Urinary bladder (tissue), 4 donors: ENCODE data around the gene FKBP9. TPM values are rescaled to one million over a fixed set of nuclear protein-coding genes. Genes with fewer than 3 reads are reported as not detected.
"Not testable (repeated sequence)": the region's sequence is repeated elsewhere in the genome, so short reads cannot be mapped to it uniquely, and the experiment has no call there.

Experiments
- DNase-seq: peaks from one replicate; pipeline ENCODE4 v3.0.0-alpha.2; 2015; ENCODE audit errors: extremely low spot score
- H3K27ac ChIP-seq: one replicate; pipeline ENCODE4 v1.5.1; 2013; ENCODE audit warnings: low read depth, mild to moderate bottlenecking, moderate library complexity
- H3K36me3 ChIP-seq: one replicate; pipeline ENCODE4 v1.6.1; 2013; ENCODE audit warnings: mild to moderate bottlenecking, moderate library complexity; ENCODE audit not compliant: insufficient read depth
- H3K4me1 ChIP-seq: one replicate; pipeline ENCODE4 v1.6.1; 2013; ENCODE audit warnings: mild to moderate bottlenecking, moderate library complexity; ENCODE audit not compliant: insufficient read depth
- H3K4me3 ChIP-seq: one replicate; pipeline ENCODE4 v1.5.1; 2013; ENCODE audit warnings: low read depth, low read length
- WGBS: extraction: QIAGEN DNeasy Blood & Tissue Kit; methylation state at CpG from one replicate; pipeline ENCODE4 v1.1.7; 2013; 5-methylcytosine and 5-hydroxymethylcytosine counted together
- polyA plus RNA-seq: library from polyadenylated mRNA; stranded (reverse); fragments of 200-250 nt; gene quantifications from one replicate; pipeline ENCODE4 v1.2.3, GENCODE V29; 2013
- total RNA-seq: library from RNA; depleted of rRNA; stranded (reverse); fragments of >200 nt; gene quantifications from one replicate; pipeline ENCODE4 v1.2.3, GENCODE V29; 2014
- donor health status: healthy with polysubstance abuse.
- donor health status: healthy.

Gene FKBP9
- total and polyA plus RNA-seq, 2 donors, result 75.1 to 232 TPM

GRCh38 chr7:32967268-32967582 lies 10.0 kb downstream of the FKBP9 start:
- H3K4me3 ChIP-seq, DNase-seq, H3K36me3 ChIP-seq, H3K4me1 ChIP-seq, H3K27ac ChIP-seq: not testable (repeated sequence)
- WGBS, result 80% methylated on average over 4 of the region's 4 CpGs

DNA sequence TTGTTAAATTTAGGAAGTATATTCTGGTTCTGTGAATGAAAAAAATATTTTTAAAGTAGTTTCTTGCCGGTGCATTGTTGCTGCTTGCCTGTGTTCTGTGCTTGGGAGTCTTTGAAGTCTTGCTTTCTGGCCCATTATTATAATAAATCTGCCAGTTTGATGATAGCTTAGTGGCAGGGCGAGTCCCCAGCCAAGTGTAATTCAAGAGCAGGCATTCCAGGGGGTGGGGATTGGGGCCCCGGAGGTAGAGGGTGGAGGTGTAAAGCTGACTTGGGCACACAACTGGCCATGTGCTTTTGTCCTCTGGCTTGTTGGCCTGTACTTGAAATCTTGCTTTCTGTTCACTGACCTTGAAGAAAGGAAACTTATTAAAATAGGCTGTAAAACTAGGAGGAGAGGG lies 14.7 kb downstream of the FKBP9 start:
- 35% methylated on average over 3 of the region's 3 CpGs for WGBS
- not testable (repeated sequence) for H3K27ac ChIP-seq, H3K36me3 ChIP-seq, DNase-seq, H3K4me1 ChIP-seq, H3K4me3 ChIP-seq

- not testable (repeated sequence) for H3K27ac ChIP-seq, H3K4me1 ChIP-seq, H3K36me3 ChIP-seq, H3K4me3 ChIP-seq, DNase-seq
- 93% methylated on average over 2 of the region's 2 CpGs for WGBS
Observed at GRCh38 chr7:32977159-32977558, 19.9 kb downstream of the FKBP9 start.

DNA sequence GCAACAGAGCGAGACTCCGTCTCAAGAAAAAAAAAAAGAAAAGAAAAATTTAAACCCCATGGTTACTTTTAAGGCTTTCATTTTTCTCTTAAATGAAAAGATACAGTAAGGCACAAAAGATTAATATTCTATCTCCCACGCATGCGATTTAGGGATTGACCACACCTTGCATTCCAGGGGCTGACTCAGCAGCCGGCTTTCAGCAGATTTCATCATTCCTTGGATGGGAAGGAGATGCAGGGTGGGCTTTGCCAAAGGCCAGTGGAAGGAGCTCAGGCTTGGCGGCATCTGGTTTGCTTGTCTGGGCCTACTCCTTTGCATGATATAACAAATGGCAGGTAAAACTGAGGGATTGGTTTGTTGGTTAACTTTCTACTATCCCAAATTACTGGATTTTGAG lies 22.0 kb downstream of the FKBP9 start:
- not testable (repeated sequence) for DNase-seq, H3K36me3 ChIP-seq
- WGBS, result 73% methylated on average over 6 of the region's 6 CpGs

GRCh38 chr7:32979902-32980301 lies 22.7 kb downstream of the FKBP9 start:
- not testable (repeated sequence) for H3K27ac ChIP-seq, H3K4me1 ChIP-seq, H3K4me3 ChIP-seq, H3K36me3 ChIP-seq, DNase-seq
- no CpG with 5 or more reads among the region's 2 CpGs for WGBS

More for the DNA sequence above, 22.0 kb downstream of the FKBP9 start:
- not testable (repeated sequence) for H3K4me1 ChIP-seq, H3K27ac ChIP-seq, H3K4me3 ChIP-seq

GRCh38 chr7:32988148-32988547 lies 30.9 kb downstream of the FKBP9 start:
- H3K4me3 ChIP-seq, H3K36me3 ChIP-seq, H3K4me1 ChIP-seq, DNase-seq, H3K27ac ChIP-seq: not testable (repeated sequence)
- 91% methylated on average over 8 of the region's 8 CpGs for WGBS

DNA sequence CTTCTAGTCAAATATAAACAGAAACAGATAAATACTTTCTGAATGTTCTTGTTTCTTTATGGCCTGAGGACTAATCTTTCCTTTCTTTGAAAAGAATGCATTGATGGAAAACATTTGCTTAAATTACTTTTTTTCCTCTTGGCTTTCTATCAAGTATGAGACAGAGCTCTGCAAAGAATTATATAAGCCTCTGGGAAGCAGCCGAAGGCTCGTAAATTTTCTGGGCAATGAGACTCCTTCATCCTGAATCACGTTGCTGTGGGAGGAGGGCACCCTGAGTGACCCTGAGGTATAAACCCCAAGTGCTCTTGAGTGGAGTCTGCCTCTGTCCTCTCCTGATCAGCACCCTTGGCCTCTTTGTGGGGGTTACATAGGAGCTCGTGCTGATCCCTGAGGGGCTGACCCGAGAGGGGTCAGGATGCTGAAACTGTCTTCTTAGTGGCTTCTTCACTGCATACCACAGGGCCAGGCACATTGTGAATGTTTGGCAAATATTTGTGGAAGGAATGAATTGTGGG lies 33.9 kb downstream of the FKBP9 start:
- WGBS, result 17% methylated on average over 3 of the region's 5 CpGs
- H3K4me1 ChIP-seq, H3K4me3 ChIP-seq, H3K36me3 ChIP-seq, H3K27ac ChIP-seq: not testable (repeated sequence)
- peak; percentile 32 for DNase-seq

DNA sequence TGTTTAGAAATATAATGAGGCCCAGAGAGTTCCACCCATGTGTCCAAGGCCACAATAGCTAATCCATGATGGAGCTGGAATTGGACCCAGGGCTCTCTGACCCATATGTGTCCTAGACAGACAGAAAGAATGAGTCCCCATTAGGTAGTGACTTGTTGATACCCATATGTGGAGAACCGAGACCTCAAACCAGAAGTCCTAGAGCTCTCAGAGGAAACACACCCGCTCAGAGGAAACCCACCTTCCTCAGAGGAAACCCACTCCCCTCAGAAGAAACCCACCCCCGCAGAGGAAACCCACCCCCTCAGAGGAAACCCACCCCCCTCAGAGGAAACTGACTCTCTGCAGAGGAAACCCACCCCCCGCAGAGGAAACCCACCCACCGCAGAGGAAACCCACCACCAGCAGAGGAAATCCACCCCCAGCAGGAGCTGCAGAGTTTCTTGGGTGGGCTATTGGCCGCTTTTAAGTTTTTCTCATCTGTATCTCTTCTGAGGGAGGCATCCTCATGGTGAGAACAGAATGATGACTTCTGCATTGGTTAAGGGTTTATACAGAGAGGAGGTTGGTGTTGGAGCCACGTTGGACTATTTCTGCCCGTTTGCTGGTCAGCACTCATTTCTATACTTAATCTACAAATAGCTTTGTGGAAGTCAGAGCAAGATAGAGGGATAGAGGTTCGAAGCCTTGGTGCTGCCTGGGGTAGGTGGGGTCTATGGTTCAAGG lies 34.9 kb downstream of the FKBP9 start:
- whole genome bisulfite sequencing, result 83% methylated on average over 9 of the region's 9 CpGs
- DNase-seq, H3K27ac ChIP-seq, H3K4me3 ChIP-seq, H3K4me1 ChIP-seq, H3K36me3 ChIP-seq: not testable (repeated sequence)

- not testable (repeated sequence) for H3K36me3 ChIP-seq, DNase-seq, H3K4me3 ChIP-seq, H3K4me1 ChIP-seq, H3K27ac ChIP-seq
- 71% methylated on average over 6 of the region's 6 CpGs for WGBS
Observed at GRCh38 chr7:32992750-32993149, 35.5 kb downstream of the FKBP9 start.

DNA sequence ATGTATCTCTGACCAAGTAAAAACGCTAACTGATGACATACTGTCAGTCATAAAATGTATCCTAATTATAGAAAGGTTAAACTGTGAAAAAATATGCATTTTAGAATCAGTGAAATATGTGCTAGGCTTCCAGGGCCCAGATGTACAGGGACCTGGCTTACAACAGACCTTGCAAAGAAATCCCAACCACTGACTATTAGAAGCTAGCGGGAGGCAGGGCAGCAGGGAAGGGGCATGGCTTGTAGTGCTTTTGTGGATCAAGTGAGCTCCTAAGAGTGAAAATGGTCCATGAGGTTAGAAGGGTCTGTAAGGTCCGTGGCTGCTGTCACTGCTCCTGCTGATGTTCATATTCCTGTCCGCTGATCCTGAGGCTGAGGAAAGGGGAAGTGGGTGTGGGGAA lies 40.7 kb downstream of the FKBP9 start:
- WGBS, result 24% methylated on average over 3 of the region's 4 CpGs
- not testable (repeated sequence) for H3K4me1 ChIP-seq, DNase-seq, H3K4me3 ChIP-seq, H3K27ac ChIP-seq, H3K36me3 ChIP-seq

GRCh38 chr7:32998361-32999171 lies 41.3 kb downstream of the FKBP9 start:
- H3K4me3 ChIP-seq, result not testable (repeated sequence)
- peak overlapping the region; percentile 2 for H3K27ac ChIP-seq

GRCh38 chr7:32999380-32999779 lies 42.1 kb downstream of the FKBP9 start:
- DNase-seq, H3K4me1 ChIP-seq, H3K4me3 ChIP-seq, H3K36me3 ChIP-seq, H3K27ac ChIP-seq: not testable (repeated sequence)
- WGBS, result 32% methylated on average over 4 of the region's 4 CpGs

More at GRCh38 chr7:32998361-32999171, 41.3 kb downstream of the FKBP9 start:
- not testable (repeated sequence) for H3K36me3 ChIP-seq, H3K4me1 ChIP-seq
- peak; percentile 58 for DNase-seq
- WGBS, result 9% methylated on average over 14 of the region's 14 CpGs

- not testable (repeated sequence) for H3K4me3 ChIP-seq, H3K36me3 ChIP-seq, H3K4me1 ChIP-seq, H3K27ac ChIP-seq, DNase-seq
Observed at GRCh38 chr7:33003111-33003510, 45.9 kb downstream of the FKBP9 start.

DNA sequence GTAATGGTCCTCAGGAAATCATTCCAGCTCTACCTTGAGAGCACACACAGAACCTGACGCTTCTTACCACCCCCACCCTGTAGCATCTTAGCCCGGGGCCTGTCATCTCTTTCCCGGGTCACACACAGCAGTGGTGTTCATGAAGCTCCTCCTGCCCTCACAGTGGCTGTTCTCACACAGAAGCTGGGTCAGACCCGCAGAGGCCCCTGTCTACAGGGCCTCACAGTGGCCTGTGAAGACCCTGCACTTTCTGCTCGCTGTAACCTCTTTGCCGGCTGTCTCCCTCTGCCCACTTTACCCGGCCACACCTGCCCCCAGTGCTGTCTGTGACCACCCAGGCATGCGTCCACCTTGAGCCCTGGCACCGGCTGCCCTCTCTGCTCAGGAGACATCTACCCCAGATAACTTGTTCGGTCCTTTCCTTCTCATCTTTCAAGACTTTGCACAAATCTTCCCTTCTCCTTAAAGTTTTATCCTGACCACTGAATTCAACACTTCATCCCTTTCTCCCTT lies 46.9 kb downstream of the FKBP9 start:
- 86% methylated on average over 10 of the region's 10 CpGs for WGBS
- H3K4me3 ChIP-seq, H3K36me3 ChIP-seq, H3K4me1 ChIP-seq, DNase-seq, H3K27ac ChIP-seq: not testable (repeated sequence)
